Smooth muscle cell (in vitro differentiated cells): ENCODE data around the gene NUFIP1. TPM values are rescaled to one million over a fixed set of nuclear protein-coding genes. Genes with fewer than 3 reads are reported as not detected.

Experiments used
- DNase-seq: peaks from one replicate; lab custom pipeline; 2025; ENCODE audit not compliant: unreplicated experiment; lab: John Stamatoyannopoulos, UW
- H2AFZ ChIP-seq: fragments of 200-600 bp; sonication (generic); 2 replicates; pipeline ENCODE4 v1.6.0; 2016; ENCODE audit warnings: antibody characterized with exemption, low read depth, mild to moderate bottlenecking
- H3F3A ChIP-seq: fragments of 200-600 bp; sonication (generic); 2 replicates; pipeline ENCODE4 v1.6.0; 2017; ENCODE audit warnings: antibody characterized with exemption, low read depth
- H3K27ac ChIP-seq: fragments of 200-600 bp; sonication (generic); 2 replicates; pipeline ENCODE4 v1.5.1; 2016; ENCODE audit warnings: low read depth, mild to moderate bottlenecking
- H3K27me3 ChIP-seq: fragments of 200-600 bp; sonication (generic); 2 replicates; pipeline ENCODE4 v1.6.1; 2016; ENCODE audit warnings: low read depth, mild to moderate bottlenecking
- H3K36me3 ChIP-seq: fragments of 200-600 bp; sonication (generic); 2 replicates; pipeline ENCODE4 v1.5.1; 2016; ENCODE audit warnings: low read depth
- H3K4me1 ChIP-seq: fragments of 200-600 bp; sonication (generic); 2 replicates; pipeline ENCODE4 v1.5.1; 2016; ENCODE audit warnings: low read depth
- H3K4me2 ChIP-seq: fragments of 200-600 bp; sonication (generic); 2 replicates; pipeline ENCODE4 v1.6.0; 2016; ENCODE audit warnings: mild to moderate bottlenecking
- H3K4me3 ChIP-seq: fragments of 200-600 bp; sonication (generic); 2 replicates; pipeline ENCODE4 v1.5.1; 2016; ENCODE audit warnings: mild to moderate bottlenecking
- H3K79me2 ChIP-seq: fragments of 200-600 bp; sonication (generic); 2 replicates; pipeline ENCODE4 v1.6.0; 2016; ENCODE audit warnings: low read depth, mild to moderate bottlenecking
- H3K9ac ChIP-seq: fragments of 200-600 bp; sonication (generic); 2 replicates; pipeline ENCODE4 v1.6.0; 2016; ENCODE audit warnings: low read depth
- H3K9me3 ChIP-seq: fragments of 200-600 bp; sonication (generic); replicated peaks from 2 replicates; pipeline ENCODE4 v1.5.1; 2016; ENCODE audit warnings: low read depth
- H4K20me1 ChIP-seq: fragments of 200-600 bp; sonication (generic); 2 replicates; pipeline ENCODE4 v1.6.0; 2016; ENCODE audit warnings: low read depth
- WGBS: methylation state at CpG from one replicate; pipeline ENCODE4 v1.1.7; 2016; ENCODE audit warnings: low lambda C conversion rate; 5-methylcytosine and 5-hydroxymethylcytosine counted together
- polyA plus RNA-seq: library from polyadenylated mRNA; unstranded; fragments of >200 nt; fragmentation: Nextera tagmentation; extraction: Ambion mirVana; gene quantifications from 2 replicates; pipeline ENCODE4 v1.2.1, GENCODE V29; 2016
- total RNA-seq: library from RNA; depleted of rRNA; stranded (reverse); fragments of >200 nt; gene quantifications from 2 replicates; pipeline ENCODE4 v1.2.3, GENCODE V29; 2014
- TF ChIP-seq, protein P1 (sequence below): fragments of 200-600 bp; sonication (generic); IDR thresholded peaks from 2 replicates; pipeline ENCODE4 v1.5.1; 2017; ENCODE audit warnings: borderline replicate concordance, mild to moderate bottlenecking, antibody characterized with exemption; ENCODE audit not compliant: insufficient read depth, poor library complexity, severe bottlenecking

Gene NUFIP1
- total and polyA plus RNA-seq, 2 experiments from 2014 or later, result 3.8 to 4.5 TPM

DNA sequence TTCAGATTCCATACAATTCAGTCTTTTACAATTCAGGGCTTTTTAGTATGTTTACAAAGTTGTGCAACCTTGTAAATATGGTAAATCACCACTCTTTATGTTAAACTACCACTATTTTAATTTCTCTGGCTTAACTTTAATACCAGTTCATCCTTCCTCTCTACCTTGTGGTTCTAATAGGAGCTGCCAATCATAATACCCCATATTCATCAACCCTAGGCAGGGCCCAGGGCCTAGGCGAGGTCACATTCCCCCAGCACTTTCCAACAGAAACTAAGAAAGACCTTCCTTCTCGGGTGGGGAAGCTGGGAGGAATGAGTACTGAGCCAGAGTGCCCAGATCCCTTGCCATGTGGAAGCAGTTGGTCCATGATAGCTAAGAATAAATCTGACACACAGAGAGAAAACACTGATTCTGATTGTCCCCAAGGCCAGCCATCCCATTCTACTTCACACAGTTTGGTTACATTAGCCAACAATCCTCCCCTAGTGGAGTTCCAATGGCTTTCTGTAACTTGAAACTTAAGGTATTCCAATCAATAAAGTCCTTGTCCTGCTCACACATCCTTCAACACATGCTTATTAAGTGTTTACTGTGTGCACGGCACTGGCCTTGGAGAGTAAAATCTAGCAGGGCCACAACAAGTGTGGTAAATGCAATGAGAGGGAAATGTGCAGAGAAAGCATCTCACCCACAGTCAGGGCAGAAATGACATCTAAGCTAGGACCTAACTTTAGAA lies 76.8 kb downstream of the NUFIP1 start:
- TF ChIP-seq, protein P1, sequence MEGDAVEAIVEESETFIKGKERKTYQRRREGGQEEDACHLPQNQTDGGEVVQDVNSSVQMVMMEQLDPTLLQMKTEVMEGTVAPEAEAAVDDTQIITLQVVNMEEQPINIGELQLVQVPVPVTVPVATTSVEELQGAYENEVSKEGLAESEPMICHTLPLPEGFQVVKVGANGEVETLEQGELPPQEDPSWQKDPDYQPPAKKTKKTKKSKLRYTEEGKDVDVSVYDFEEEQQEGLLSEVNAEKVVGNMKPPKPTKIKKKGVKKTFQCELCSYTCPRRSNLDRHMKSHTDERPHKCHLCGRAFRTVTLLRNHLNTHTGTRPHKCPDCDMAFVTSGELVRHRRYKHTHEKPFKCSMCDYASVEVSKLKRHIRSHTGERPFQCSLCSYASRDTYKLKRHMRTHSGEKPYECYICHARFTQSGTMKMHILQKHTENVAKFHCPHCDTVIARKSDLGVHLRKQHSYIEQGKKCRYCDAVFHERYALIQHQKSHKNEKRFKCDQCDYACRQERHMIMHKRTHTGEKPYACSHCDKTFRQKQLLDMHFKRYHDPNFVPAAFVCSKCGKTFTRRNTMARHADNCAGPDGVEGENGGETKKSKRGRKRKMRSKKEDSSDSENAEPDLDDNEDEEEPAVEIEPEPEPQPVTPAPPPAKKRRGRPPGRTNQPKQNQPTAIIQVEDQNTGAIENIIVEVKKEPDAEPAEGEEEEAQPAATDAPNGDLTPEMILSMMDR, result no peak
- no peaks in the 10 kb centered on the region for H3K27me3 ChIP-seq
- no peaks in the 10 kb centered on the region for H4K20me1 ChIP-seq
- H3K4me2 ChIP-seq, result no peak overlapping the region
- 85% methylated on average over 3 of the region's 3 CpGs for WGBS
- DNase-seq, result no peak
- no peak overlapping the region for H2AFZ ChIP-seq
- H3K4me1 ChIP-seq, result peaks cover 4% of the 10 kb centered on the region
- H3K4me3 ChIP-seq, result no peak overlapping the region
- no peak overlapping the region for H3K9ac ChIP-seq
- H3K9me3 ChIP-seq, result no peaks in the 10 kb centered on the region
- H3K79me2 ChIP-seq, result no peaks in the 10 kb centered on the region
- H3K36me3 ChIP-seq, result no peaks in the 10 kb centered on the region
- H3K27ac ChIP-seq, result no peak overlapping the region
- peaks cover 6% of the 10 kb centered on the region for H3F3A ChIP-seq

DNA sequence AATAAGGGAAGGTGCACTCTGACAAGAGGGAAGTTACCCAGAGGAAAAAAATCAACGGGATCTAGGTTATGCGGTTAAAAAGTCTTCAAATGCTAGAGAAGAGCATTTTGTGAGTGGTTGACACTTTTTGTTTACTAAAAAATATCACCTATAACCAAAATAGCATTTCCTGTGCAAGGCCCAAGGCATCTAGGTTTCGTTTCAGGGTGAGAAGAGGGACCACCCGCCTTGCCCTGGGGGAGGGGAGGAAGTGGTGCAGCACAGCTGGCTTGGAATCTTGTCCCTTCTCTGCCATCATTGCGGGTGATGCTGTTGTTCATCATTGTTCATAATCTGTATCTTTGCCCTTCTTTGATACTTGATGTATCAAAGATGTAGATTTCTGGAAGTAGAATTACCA lies 80.6 kb downstream of the NUFIP1 start:
- Histone ChIP-seq H3K9me3 (no peaks in the 10 kb centered on the region), H2AFZ (no peak overlapping the region), H3K4me2 (no peak overlapping the region), H3K4me1 (peaks cover 15% of the 10 kb centered on the region), H3K36me3 (no peaks in the 10 kb centered on the region), H3K27me3 (no peaks in the 10 kb centered on the region), H4K20me1 (no peaks in the 10 kb centered on the region), H3F3A (peaks cover 9% of the 10 kb centered on the region), H3K9ac (no peak overlapping the region), H3K4me3 (no peak overlapping the region), H3K79me2 (no peaks in the 10 kb centered on the region), H3K27ac (no peak overlapping the region)
- DNase-seq, result no peak
- TF ChIP-seq, protein P1, result no peak
- WGBS, result 74% methylated on average over 5 of the region's 5 CpGs

DNA sequence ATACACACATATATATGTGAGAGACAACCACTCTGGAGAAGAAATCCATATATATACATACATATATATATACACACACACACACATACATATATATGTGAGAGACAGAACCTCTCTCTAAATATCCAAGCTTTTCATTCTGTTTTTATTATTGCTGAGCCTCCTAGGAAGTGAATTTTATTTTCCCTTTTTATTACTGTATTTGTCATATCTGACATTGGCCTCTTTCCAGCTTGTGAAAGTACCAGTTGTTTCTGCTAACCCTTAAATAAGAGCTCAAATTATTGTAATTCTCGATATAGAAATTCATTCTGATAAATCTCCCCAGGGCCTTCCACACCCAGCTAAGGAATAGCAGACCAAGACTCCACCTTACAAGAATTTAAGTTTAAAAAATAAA lies 81.0 kb downstream of the NUFIP1 start:
- no peaks in the 10 kb centered on the region for H3K36me3 ChIP-seq
- no peaks in the 10 kb centered on the region for H4K20me1 ChIP-seq
- DNase-seq, result no peak
- H3K4me1 ChIP-seq, result peaks cover 19% of the 10 kb centered on the region
- 100% methylated on average over 1 of the region's 1 CpG for WGBS
- TF ChIP-seq, protein P1, result no peak
- H2AFZ ChIP-seq, result no peak overlapping the region
- no peaks in the 10 kb centered on the region for H3K27me3 ChIP-seq
- H3K4me3 ChIP-seq, result no peak overlapping the region
- H3K9ac ChIP-seq, result no peak overlapping the region
- H3F3A ChIP-seq, result peaks cover 13% of the 10 kb centered on the region
- H3K9me3 ChIP-seq, result no peaks in the 10 kb centered on the region
- H3K79me2 ChIP-seq, result no peaks in the 10 kb centered on the region
- H3K27ac ChIP-seq, result no peak overlapping the region
- no peak overlapping the region for H3K4me2 ChIP-seq

DNA sequence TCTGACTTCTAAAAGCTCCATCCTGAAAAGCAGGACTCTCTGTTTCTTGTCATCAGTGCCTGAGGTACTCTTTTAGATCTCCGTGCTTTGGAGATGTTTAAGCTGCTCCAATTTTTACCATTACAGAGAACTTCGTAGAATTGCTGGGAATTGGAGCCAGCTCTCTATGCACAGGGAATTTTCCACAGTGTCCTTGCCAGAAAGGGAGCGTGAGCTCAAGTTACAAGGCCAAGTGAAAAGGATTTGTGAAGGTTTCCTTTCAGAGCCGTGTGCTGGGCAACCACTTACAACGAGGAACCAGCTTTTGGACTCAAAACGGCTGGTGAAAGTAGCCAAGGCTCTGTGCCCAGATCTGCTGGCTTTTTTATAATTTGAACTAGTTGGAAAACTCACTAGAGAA lies 82.6 kb downstream of the NUFIP1 start:
- Histone ChIP-seq H3K79me2 (no peaks in the 10 kb centered on the region), H4K20me1 (no peaks in the 10 kb centered on the region), H3K4me2 (no peak overlapping the region), H3K27ac (peak overlapping the region; percentile 36), H3F3A (peaks cover 18% of the 10 kb centered on the region), H2AFZ (peak overlapping the region; percentile 84), H3K9ac (no peak overlapping the region), H3K27me3 (no peaks in the 10 kb centered on the region), H3K4me1 (peaks cover 23% of the 10 kb centered on the region), H3K4me3 (no peak overlapping the region), H3K36me3 (no peaks in the 10 kb centered on the region), H3K9me3 (no peaks in the 10 kb centered on the region)
- WGBS, result 53% methylated on average over 6 of the region's 6 CpGs
- TF ChIP-seq, protein P1, result no peak
- DNase-seq, result no peak
